ENCODE data around the gene ANKRD12.
A peak's percentile ranks its signal among the peaks of the same experiment; 100 is the strongest.
"Not testable (repeated sequence)": the region's sequence is repeated elsewhere in the genome, so short reads cannot be mapped to it uniquely, and the experiment has no call there.

ANKRD12 gene

DNA sequence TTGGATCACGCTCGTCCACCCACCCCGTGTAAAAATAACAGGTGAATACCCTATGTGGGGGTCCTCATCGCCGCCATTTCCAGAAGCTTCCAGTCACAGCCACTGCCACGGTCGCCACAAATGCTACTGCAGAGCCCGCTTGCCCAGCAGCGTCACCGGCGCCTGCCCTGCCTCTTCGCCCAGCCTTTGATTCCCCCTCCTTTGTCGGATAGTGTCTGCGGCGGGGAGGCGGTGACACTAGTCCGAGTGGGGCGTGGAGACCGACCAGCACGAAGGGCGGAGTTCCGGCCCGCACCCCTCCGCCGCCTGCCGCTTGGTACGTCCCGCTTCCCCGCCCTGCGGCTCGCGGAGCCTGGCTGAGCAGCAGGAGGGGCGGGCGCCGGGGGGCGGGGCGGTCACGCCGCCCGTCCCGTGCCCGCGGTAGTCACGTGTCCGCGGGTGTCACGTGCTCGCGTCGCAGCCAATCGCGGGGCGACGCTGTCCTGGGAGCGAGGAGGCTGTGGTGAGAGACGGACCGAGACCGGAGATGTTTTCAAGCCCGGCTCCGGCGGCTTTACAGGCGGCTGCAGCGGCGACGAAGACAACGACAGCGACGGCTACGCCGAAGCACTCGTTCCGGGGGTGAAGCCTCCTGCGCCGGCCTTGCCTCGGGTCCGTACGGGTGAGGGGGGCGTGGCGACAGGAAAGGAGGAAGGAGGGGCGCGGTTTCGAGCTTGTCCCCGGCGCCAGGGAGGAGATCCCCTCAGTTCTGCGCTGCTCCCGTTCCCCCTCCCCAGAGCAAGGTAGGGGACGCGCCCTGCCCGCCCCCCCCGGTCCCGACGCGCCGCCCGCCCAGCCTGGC is at the start of gene ANKRD12:
Gene ANKRD12, plus strand, starts transcription at position 467 of the 841 bp plus-strand sequence. CDS start 45,652 bp downstream, outside the sequence.
- peak; percentile 97 for DNase-seq

DNA sequence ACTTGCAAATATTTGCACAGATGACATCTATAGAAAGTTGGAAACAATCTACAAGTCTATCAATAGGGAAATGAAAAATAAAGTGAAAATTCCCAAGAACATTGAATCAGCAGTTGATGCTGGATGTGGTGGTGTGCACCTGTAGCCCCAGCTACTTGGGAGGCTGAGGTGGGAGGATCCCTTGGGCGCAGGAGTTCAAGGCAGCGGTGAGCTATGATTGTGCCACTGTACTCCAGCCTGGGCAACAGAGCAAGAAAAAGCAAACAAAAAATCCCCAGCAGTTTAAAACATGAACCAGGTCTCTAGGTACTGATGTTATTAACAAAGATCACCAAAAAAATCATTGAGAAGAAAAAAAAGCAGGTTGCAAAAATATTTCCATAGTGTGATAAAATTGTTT is 49.4 kb upstream of the ANKRD12 start:
- DNase-seq, result no peak

- no peak for DNase-seq
Observed at GRCh38 chr18:9088252-9088651, 48.3 kb upstream of the ANKRD12 start.

DNA sequence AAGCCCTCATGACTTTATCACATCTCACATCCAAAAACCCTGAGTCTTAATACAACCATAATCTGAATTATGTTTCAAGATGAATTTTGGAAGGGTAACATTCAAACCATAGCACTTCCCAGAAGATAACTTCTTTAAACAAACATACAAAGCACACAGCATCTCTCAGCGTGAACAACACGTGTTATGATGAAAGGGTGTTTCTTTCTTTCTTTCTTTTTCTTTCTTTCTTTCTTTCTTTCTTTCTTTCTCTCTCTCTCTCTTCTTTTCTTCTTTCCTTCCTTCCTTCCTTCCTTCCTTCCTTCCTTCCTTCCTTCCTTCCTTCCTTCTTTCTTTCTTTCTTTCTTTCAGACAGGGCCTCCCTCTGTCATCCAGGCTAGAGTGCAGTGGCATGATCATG is 47.9 kb upstream of the ANKRD12 start:
- DNase-seq, result not testable (repeated sequence)

GRCh38 chr18:9090578-9090977 is 46.0 kb upstream of the ANKRD12 start:
- DNase-seq, result no peak

GRCh38 chr18:9091066-9091476 is 45.5 kb upstream of the ANKRD12 start:
- no peak for DNase-seq

GRCh38 chr18:9092665-9093064 is 43.9 kb upstream of the ANKRD12 start:
- DNase-seq, result no peak

GRCh38 chr18:9093109-9093508 is 43.5 kb upstream of the ANKRD12 start:
- DNase-seq, result not testable (repeated sequence)

GRCh38 chr18:9094307-9095226 is 42.0 kb upstream of the ANKRD12 start:
- no peak for DNase-seq

GRCh38 chr18:9095297-9096006 is 41.1 kb upstream of the ANKRD12 start:
- no peak for DNase-seq

DNA sequence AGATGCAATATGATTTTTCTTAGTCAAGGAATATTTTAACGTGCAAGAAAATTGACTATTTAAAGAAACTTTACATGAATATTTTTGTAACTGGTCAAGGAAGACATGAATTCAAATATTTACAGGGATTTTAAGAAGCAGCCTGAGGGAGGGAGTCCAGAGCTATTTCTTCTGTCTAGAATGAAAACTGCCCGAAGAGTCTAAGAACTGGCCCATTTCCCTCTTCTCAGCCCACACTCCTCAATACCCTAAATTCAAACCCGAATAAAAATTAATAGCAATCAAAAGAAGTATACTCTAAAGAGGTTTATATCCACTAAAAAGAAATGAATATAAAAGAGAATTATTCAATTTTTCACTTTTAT is 40.6 kb upstream of the ANKRD12 start:
- DNase-seq, result no peak

DNA sequence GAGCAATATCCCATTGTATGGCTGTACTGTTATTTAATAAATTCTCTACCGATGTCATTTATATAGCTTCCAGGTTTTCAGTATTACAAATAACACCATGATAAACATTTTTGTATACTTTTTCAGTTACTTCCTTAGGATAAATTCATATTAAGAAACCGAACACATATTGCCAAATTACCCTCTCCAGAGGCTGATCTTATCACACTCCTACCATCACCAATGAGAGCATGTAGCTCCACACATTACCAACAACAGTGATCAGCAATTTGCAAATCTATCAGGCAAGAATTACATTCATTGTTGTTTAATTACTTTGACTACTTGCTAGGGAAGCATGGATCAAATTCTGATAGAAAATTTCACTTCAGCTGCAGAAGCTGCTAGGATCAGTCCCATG is 39.9 kb upstream of the ANKRD12 start:
- DNase-seq, result no peak

DNA sequence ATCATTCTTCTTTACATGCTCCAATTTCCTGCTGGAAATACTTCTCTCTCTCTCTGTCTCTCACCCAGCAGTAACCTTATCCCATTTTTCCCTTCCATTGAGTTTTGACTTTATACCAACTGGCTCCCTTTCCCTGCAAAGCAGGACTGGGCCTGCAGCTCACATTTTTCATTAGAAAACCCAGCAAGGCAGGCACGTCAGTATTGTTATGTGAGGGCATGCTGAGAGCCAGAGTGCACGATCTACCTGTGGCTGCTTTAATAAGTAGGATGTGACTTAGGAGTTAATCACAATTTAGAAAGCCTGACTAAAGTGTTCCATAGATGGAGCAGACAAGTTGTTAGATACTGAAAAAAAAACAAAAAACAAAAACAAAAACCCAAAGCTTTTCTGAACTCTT is 39.2 kb upstream of the ANKRD12 start:
- DNase-seq, result no peak

DNA sequence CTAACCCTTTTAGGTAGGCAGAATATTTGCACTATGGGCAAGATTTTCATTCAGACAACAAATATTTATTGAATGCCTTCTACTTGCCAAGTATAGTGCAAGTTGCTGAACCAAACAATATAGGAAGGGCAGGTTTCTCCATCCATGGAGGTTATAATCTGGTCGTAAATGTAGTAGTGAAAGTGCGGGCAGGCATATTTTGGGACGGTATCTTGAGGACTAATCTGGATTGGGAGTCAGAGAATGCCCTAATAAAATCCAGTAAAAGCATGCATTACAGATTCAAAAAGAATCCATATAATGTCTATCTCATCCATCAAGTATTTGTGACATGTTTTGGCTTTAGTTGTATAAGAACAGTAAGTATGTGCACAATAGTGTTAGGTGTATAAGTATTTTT is 35.8 kb upstream of the ANKRD12 start:
- DNase-seq, result no peak

- DNase-seq, result no peak
Observed at GRCh38 chr18:9101730-9102507, 34.7 kb upstream of the ANKRD12 start.

- DNase-seq, result peak; percentile 96
Observed at GRCh38 chr18:9102508-9103375, 33.8 kb upstream of the ANKRD12 start, which contains the start of gene NDUFV2. NDUFV2 (plus strand) TSS chr18:9102699; CDS start chr18:9102744, 45 bp downstream.

GRCh38 chr18:9103376-9103873 is 33.2 kb upstream of the ANKRD12 start:
- DNase-seq, result no peak

DNA sequence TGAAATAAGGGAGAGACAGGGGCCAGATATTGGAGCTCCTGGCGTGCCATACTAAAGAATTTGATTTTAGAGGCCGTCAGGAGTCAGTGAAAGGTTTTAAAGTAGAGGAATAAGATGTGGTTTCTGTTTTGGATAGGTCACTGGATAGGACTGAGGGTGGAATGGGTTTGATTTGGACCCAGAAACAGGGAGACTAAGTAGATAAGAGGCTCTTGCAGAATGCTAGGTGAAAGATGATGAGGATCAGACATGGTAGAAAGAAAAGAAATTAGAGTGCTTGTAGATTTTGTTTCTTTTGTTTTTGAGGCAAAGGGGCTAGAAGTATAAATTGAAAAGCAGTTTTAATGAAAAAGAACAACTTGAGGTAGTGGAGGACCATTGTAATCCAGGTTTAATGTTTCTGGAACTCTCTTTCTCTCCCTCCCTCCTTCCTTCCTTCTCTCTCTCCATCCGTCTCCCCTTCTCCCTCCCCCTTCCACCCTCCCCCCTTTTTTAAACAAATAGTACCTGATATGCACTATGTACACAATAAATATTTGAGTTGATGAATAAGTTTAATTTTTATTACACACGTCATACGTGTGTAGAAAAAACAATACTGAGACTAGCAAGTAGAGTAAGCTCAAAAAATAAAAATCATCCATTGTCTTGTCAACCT is 32.2 kb upstream of the ANKRD12 start:
- DNase-seq, result no peak

GRCh38 chr18:9105420-9105819 is 31.2 kb upstream of the ANKRD12 start:
- DNase-seq, result no peak

GRCh38 chr18:9106094-9106493 is 30.5 kb upstream of the ANKRD12 start:
- DNase-seq, result no peak
